Measurements from ENCODE around the gene BIRC7. TPM values are rescaled to one million over a fixed set of nuclear protein-coding genes. Genes with fewer than 3 reads are reported as not detected.

Gene BIRC7
- total RNA-seq, 1 experiment from 2014 or later, result 0.96 TPM

- Histone ChIP-seq H3K9me3 (ENCODE audit: control insufficient read depth in 1 of 2, insufficient read depth in 1 of 2, low read depth in 1 of 2, low read length in 2 of 2) (no peaks in the 10 kb centered on the region), H3K4me3 (replicated peaks in 1 of 2; ENCODE audit: low read depth in 1 of 2, low read length in 2 of 2) (0 out of 4 replicates have a peak overlapping the region, but pooled peaks of 1 of the 2 experiments have one; percentile 4), H3K4me2 (ENCODE audit: low read length) (peak overlapping the region; percentile 57), H3K79me2 (ENCODE audit: insufficient read depth, low read length) (peaks cover 18% of the 10 kb centered on the region), H3K9me2 (ENCODE audit: insufficient read depth) (no peaks in the 10 kb centered on the region), H3K9ac (ENCODE audit: low read length) (0 out of 2 replicates have a peak overlapping the region, but pooled peaks have one; percentile 23), H3K27me3 (ENCODE audit: insufficient read depth, low read length) (no peaks in the 10 kb centered on the region), H3K36me3 (ENCODE audit: control insufficient read depth in 1 of 2, insufficient read depth in 2 of 2, low read length in 2 of 2) (peaks cover 0 to 13% of the 10 kb centered on the region in 2 experiments; a peak in 3 of 4 replicates), H2AFZ (ENCODE audit: low read depth, low read length, poor library complexity, severe bottlenecking) (no peak overlapping the region), H3K27ac (ENCODE audit: low read depth, low read length) (peak overlapping the region; percentile 22; the same call in 1 of the 2 replicates), H3K4me1 (ENCODE audit: control insufficient read depth in 1 of 2, insufficient read depth in 2 of 2, low read length in 2 of 2) (peaks cover 14 to 23% of the 10 kb centered on the region in 2 experiments), H4K20me1 (ENCODE audit: insufficient read depth) (peaks cover 6% of the 10 kb centered on the region; the same call in 1 of the 2 replicates)
- CTCF ChIA-PET, result interaction anchor here (0.7 to 2.5 kb wide), 6 partner anchors 9 to 219 kb away, joined by 3 to 9 read pairs (median 4); no protein-coding TSS in a partner anchor
- ATAC-seq, result peak; percentile 87
- TF ChIP-seq MAX (IDR thresholded peaks at IDR 0.05) (peak; percentile 86), TCF7L2 (IDR thresholded peaks at IDR 0.05; ENCODE audit: borderline replicate concordance, extremely low read depth, insufficient read depth, insufficient read length) (peak; percentile 21), POLR2AphosphoS5 (IDR thresholded peaks at IDR 0.05; ENCODE audit: low read depth, low read length) (peak; percentile 73), EGR1 (IDR thresholded peaks at IDR 0.05; ENCODE audit: low read depth) (no peak)
- peak; percentile 91 for DNase-seq (ENCODE audit: low read depth, low spot score)
- BruUV-seq (replicated peaks), result no TSS peak
- intact Hi-C loops (cut with micrococcal nuclease), result no loop called here
- RAD21 ChIA-PET (ENCODE audit: low non-redundant PET in 1 of 2, low total read pairs in 2 of 2, uncharacterized antibody in 2 of 2, unreplicated experiment in 2 of 2), result interaction anchor here in 1 of 2 experiments (0.6 kb wide), 1 partner anchor 49 kb away, joined by 5 read pairs; no protein-coding TSS in a partner anchor
- POLR2A ChIA-PET, result interaction anchor here (1.4 kb wide), 1 partner anchor 23 kb away, joined by 3 read pairs; no protein-coding TSS in a partner anchor
These were observed 44.3 kb upstream of the BIRC7 start for GRCh38 chr20:63191400-63191799.

GRCh38 chr20:63192721-63193120 is 43.0 kb upstream of the BIRC7 start:
- CTCF ChIA-PET, result no interaction called here
- Histone ChIP-seq H3K4me3 (replicated peaks in 1 of 2; ENCODE audit: low read depth in 1 of 2, low read length in 2 of 2) (no peak overlapping the region), H3K9me2 (ENCODE audit: insufficient read depth) (no peaks in the 10 kb centered on the region), H2AFZ (ENCODE audit: low read depth, low read length, poor library complexity, severe bottlenecking) (no peak overlapping the region), H3K27ac (ENCODE audit: low read depth, low read length) (no peak overlapping the region), H3K9me3 (ENCODE audit: control insufficient read depth in 1 of 2, insufficient read depth in 1 of 2, low read depth in 1 of 2, low read length in 2 of 2) (no peaks in the 10 kb centered on the region), H3K9ac (ENCODE audit: low read length) (no peak overlapping the region), H3K79me2 (ENCODE audit: insufficient read depth, low read length) (peaks cover 31% of the 10 kb centered on the region), H3K4me2 (ENCODE audit: low read length) (no peak overlapping the region), H4K20me1 (ENCODE audit: insufficient read depth) (peaks cover 10% of the 10 kb centered on the region; the same call in 1 of the 2 replicates), H3K36me3 (ENCODE audit: control insufficient read depth in 1 of 2, insufficient read depth in 2 of 2, low read length in 2 of 2) (peaks cover under 1 to 13% of the 10 kb centered on the region in 2 experiments; a peak in 3 of 4 replicates), H3K4me1 (ENCODE audit: control insufficient read depth in 1 of 2, insufficient read depth in 2 of 2, low read length in 2 of 2) (peaks cover 9 to 13% of the 10 kb centered on the region in 2 experiments), H3K27me3 (ENCODE audit: insufficient read depth, low read length) (no peaks in the 10 kb centered on the region)
- RAD21 ChIA-PET (ENCODE audit: low non-redundant PET in 1 of 2, low total read pairs in 2 of 2, uncharacterized antibody in 2 of 2, unreplicated experiment in 2 of 2), result no interaction called here
- ATAC-seq (no peak), DNase-seq (ENCODE audit: low read depth, low spot score) (no peak)
- intact Hi-C loops (cut with micrococcal nuclease), result no loop called here
- no TSS peak for BruUV-seq (replicated peaks)
- POLR2A ChIA-PET, result no interaction called here
- no peak for TF ChIP-seq MAX (IDR thresholded peaks at IDR 0.05)
- TF ChIP-seq REST (IDR thresholded peaks at IDR 0.05; ENCODE audit: low read depth), result no peak
- TF ChIP-seq SIN3A (IDR thresholded peaks at IDR 0.05; ENCODE audit: low read depth), result no peak
- no peak for TF ChIP-seq ATF3 (IDR thresholded peaks at IDR 0.05)
- no peak for TF ChIP-seq FOSL1 (IDR thresholded peaks at IDR 0.05; ENCODE audit: low read depth)
- no peak for TF ChIP-seq ZNF274 (IDR thresholded peaks at IDR 0.05; ENCODE audit: low read depth, low read length)
- no peak for TF ChIP-seq CTCF (IDR thresholded peaks at IDR 0.05 in 2 of 3, conservative IDR thresholded peaks at IDR 0.05 in 1 of 3; ENCODE audit: borderline replicate concordance in 1 of 3, insufficient read depth in 1 of 3, low read depth in 2 of 3, low read length in 2 of 3)
